GM18858 (cell line): ENCODE measurements around the gene IDNK.
"Not testable (repeated sequence)": the region's sequence is repeated elsewhere in the genome, so short reads cannot be mapped to it uniquely, and the experiment has no call there.

Experiments
- ATAC-seq: cut with Tn5 transposase; IDR thresholded peaks from one replicate; pipeline ENCODE4 v1.9.1; 2021; ENCODE audit not compliant: unreplicated experiment

Gene IDNK

DNA sequence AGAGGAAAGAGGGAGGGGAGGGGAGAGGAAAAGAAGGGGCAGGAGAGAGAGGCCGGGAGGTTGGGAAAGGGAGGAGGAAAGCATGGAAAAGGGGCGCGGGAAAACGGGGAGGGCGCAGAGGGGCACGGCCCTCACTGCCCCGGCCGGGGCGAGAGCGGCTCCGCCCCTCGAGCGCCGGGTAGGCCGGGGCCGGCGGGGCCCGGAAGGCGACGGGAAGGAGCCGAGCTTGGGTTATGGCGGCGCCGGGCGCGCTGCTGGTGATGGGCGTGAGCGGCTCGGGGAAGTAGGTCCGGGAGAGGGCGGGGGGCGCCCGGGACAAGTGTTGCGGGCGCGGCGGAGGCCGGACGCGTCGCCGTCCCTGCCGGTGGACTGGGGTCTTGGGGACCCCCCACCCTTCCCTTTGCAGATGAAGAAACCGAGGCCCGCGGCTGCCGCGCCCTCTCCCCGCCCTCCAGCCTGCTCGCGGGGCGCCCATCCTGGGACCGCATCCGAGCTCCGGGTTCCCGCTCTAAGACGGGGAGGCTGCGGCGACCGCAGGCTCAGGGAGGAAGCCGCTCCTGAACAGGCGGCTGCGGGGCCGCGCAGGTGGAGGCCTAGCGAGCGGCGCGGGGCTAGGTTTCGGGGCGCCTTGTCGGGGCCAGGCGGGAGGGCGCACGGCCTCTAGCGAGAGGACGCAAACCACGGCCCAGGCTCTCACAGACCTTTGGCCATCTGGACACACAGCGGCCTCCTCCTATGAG, at the start of gene IDNK:
TSS of gene IDNK (plus strand) at position 205 of the 740 bp plus-strand sequence. CDS start at position 234, 29 bp downstream.
- ATAC-seq, result peak; percentile 73

DNA sequence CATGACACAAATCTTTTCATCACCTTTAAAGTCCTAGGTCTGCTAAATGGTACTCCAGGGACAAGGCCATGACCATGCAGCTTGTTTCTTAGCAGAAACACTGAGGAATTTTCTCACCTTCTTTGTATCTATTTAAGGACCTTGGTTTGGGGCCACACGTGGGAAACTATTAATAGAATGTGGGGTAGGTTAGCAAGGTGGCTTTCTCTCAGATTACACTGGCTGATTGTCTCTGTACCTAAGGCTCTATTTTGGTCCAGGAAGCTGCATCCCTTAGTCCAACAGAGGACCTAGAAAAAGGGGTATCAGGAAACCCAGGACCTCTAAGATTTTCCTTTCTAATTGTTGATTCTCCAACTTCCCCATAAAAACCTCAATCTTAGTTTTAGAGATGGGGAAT, 48.5 kb upstream of the IDNK start:
- ATAC-seq, result no peak

- ATAC-seq, result no peak
Measured at GRCh38 chr9:83582029-83582428, 40.9 kb upstream of the IDNK start.

DNA sequence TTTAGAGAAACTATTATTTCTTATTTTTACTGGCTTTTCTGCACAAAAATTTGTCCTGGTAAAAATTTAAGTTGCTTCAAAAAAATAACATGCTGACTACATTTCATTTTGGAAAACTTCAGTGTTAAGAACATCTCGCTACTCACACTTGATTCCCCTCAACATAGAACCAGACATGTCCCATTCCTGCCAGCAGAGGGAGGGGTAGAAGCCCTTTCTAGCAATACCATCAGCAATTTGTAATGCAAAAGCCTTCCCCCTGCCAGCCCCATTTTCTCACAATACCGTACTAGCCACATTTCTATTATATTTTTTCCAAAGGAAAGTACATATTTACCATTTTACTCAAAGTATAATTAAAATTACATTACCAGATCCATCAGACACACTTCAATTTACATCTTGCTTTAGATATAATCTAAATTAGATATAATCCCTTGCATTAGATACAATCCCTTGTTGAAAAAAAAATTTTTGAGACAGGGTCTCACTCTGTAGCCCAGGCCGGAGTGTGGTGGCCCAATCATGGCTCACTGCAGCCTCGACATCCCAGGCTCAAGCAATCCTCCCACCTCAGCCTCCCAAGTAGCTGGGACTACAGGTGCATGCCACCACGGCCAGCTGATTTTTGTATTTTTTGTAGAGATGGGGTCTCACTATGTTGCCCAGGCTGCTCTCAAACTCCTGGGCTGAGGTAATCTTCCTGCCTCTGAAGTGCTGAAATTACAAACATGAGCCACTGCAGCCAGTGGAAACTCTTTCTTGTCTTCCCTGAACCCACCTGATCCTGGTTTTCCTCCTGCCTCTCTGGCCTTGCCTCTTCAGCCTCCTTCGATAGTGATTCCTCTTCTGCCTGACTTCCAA, 39.6 kb upstream of the IDNK start:
- ATAC-seq, result peak; percentile 68

GRCh38 chr9:83584995-83585394, 37.9 kb upstream of the IDNK start:
- ATAC-seq, result no peak

DNA sequence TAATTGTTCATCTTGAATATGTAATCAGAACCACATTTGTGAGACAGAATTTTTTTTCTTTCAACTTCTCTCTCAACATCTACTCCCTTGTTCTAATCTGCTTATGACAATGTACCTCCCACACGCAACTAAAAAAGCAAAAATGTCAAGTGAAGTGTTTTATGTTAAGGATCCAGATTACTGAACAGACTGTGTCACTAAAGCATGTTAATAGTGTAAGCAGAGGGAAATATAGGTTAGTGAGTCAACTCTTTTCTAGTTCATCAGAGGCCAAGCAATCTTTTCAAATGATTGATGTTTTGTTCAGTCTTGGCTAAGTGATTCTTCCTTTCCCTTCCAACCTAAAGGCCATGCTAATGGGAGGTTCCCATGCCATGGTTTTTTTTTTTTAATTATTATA, 34.7 kb upstream of the IDNK start:
- ATAC-seq, result no peak

- ATAC-seq, result no peak
Measured at GRCh38 chr9:83596899-83597504, 25.9 kb upstream of the IDNK start.

DNA sequence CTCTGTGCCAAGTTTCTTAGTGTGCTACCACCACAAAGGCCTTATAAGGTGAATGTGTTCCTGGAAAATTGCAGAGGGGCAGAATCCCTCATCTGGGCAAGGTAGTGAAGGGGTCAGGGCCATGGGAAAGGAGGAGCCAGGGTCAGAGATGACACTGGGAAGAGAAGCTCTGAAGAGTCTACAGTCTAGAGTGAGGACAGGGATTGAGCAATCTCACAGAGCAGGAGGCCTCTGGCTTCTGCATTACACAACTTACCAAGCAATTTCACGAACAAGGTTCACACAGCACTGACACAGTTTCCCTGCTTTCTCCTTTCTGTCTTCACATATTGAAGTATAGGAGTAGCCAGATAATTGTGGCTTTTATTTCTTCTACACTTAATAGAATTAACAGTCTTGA, 24.5 kb upstream of the IDNK start:
- ATAC-seq, result no peak

- ATAC-seq, result no peak
Measured at GRCh38 chr9:83599071-83599470, 23.9 kb upstream of the IDNK start.

- ATAC-seq, result no peak
Measured at GRCh38 chr9:83601463-83601862, 21.5 kb upstream of the IDNK start.

GRCh38 chr9:83607620-83608019, 15.3 kb upstream of the IDNK start:
- not testable (repeated sequence) for ATAC-seq

DNA sequence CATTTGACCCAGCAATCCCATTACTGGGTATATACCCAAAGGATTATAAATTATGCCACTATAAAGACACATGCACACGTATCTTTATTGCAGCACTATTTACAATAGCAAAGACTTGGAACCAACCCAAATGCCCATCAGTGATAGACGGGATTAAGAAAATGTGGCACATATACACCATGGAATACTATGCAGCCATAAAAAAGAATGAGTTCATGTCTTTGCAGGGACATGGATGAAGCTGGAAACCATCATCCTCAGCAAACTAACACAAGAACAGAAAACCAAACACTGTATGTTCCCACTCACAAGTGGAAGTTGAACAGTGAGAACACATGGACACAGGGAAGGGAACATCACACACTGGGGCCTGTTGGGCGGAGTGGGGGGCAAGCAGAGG, 9.6 kb upstream of the IDNK start:
- ATAC-seq, result not testable (repeated sequence)

GRCh38 chr9:83617299-83617698, 5.6 kb upstream of the IDNK start:
- no peak for ATAC-seq

DNA sequence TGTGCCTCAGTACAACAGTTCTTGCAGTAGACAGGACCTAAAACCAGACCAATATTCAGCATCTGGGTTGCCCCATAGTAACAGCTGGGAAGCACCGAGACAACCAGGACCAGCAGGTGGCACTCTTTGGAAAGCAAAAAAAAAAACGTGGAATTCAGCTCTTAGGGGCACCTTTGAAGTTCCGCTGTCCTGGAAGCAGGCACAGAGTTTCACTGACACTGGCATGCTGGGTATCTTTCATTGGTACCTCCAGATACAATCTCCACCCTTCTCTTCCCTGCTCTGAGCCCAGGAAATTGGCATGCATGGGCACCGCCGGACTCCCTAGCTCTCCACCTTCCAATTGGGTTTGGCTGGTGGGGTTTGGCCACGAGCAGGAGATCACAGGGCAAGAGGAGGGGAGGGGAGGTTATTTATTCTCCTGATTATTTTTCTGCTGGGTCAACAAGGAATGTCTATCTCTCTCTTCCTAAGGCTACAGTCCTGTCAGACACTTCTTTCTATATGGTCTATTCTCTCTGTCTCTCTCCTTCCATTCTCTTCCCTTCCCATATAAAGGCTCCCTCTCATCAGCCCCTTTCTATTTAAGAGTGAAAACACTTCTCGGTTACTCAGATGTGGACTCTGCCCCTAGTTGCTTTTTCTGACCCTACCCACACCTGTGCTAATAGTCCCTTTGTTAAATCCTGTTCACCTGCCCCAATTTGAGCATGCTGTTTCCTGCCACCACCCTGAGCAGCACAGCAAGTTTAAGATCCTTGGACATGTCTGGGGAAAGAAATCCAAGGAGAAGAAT, 1.9 kb upstream of the IDNK start:
- no peak for ATAC-seq

GRCh38 chr9:83622433-83622938, 457 bp upstream of the IDNK start:
- ATAC-seq, result peak; percentile 23

GRCh38 chr9:83623679-83624076, 735 bp downstream of the IDNK start:
- ATAC-seq, result peak; percentile 5

GRCh38 chr9:83625178-83625577, 2.2 kb downstream of the IDNK start:
- no peak for ATAC-seq

GRCh38 chr9:83628540-83628939, 5.6 kb downstream of the IDNK start:
- no peak for ATAC-seq

GRCh38 chr9:83629433-83630104, 6.6 kb downstream of the IDNK start:
- ATAC-seq, result no peak

- ATAC-seq, result no peak
Measured at GRCh38 chr9:83630938-83631457, 8.1 kb downstream of the IDNK start.
